HG03196 (cell line): Measurements from ENCODE around the gene UBAC1.

Experiments
- ATAC-seq: cut with Tn5 transposase; IDR thresholded peaks from one replicate; pipeline ENCODE4 v1.9.1; 2021; ENCODE audit not compliant: unreplicated experiment

Gene UBAC1

DNA sequence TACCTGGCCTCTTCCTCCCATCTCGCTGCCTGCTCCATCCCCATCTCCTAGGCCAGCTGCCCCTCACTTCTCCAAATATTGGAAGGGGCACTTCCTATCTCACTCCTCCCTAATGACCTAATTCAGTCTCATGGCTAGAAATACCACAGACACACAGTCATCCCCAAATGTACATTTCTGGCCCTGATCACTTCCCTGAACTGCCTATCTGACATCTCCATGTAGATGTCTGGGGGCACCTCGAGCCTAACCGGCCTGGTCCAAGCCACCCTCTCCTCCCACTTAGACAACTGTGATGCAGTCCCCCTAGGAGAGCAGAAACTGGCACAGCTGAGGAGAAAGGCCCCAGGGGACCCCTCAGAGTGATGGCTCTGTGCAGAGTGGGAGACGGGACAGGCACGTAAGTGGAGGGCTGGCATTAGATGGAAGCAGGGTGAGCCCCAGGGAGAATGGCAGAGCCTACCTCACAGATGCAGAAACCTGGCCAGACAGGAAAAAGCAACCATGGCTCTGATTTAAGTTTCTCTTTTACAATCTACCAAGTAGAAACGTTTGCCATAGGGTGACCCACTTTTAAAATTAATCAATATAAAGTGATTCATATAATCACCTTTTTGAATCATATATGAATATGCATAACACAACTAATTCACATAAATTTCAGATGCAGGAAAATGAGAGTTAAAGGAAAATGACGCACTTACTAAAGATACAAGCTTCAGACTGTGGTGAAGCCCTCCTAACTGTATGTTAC lies 75.9 kb downstream of the UBAC1 start:
- ATAC-seq: no peak

DNA sequence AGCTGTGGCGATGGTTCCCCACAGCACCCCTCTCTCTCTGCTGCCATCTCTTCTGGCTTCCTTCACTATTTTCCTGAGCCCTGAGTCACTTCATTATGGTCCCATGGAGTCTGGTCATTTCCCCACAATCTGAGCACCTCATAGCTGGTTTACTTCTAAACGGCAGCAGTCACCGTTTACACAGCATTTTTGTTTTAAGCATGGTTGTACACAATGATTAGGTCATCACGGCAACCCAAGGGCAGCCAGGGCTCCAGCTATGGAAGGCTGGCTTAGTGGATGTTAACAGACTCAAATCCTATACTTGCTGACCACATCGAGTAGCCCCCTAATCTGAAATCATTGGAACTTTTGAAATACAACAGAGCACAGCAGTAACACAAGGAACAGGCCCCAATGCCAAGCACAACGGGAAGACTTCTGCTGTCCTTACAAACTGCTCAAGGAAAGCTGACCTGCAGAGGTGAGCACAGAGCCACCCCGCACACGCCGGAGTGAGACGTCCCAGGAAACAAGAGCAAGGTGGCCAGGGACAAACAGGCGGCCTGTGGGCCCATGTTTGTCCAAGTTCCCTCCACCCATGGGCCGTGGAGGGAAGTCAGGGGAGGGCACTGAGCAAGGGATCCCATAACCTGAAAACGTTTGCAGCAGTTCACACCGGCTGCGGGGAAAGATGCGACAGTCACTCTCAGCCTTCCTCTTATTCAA lies 76.7 kb downstream of the UBAC1 start:
- no peak for ATAC-seq

GRCh38 chr9:135883410-135884089 lies 77.6 kb downstream of the UBAC1 start:
- ATAC-seq: no peak
